ENCODE measurements around the gene SNTA1.

DNA sequence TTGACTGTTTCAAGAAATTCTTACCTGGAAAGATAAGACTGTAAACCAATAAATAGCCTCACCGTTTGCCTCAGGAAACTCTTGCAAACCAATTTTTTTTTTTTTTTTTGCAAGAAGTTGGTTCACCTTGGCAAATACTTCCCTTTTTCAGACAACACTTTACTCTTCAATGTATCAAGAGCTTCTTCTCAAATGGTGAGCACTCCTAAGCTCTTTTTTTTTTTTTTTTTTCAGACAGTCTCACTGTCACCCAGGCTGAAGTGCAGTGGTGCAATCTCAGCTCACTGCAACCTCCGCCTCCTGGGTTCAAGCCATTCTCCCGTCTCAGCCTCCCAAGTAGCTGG is 22.7 kb upstream of the SNTA1 start:
- TF ChIP-seq EZH2 (IDR thresholded peaks at IDR 0.05) (no peak), POLR2AphosphoS5 (IDR thresholded peaks at IDR 0.05; ENCODE audit: borderline replicate concordance, low read depth, low read length) (no peak), FOXP2 (optimal IDR thresholded peaks at IDR 0.05; ENCODE audit: control extremely low read depth, extremely low read length, insufficient read depth) (no peak)
